ENCODE data around the gene VIP.

Gene VIP

DNA sequence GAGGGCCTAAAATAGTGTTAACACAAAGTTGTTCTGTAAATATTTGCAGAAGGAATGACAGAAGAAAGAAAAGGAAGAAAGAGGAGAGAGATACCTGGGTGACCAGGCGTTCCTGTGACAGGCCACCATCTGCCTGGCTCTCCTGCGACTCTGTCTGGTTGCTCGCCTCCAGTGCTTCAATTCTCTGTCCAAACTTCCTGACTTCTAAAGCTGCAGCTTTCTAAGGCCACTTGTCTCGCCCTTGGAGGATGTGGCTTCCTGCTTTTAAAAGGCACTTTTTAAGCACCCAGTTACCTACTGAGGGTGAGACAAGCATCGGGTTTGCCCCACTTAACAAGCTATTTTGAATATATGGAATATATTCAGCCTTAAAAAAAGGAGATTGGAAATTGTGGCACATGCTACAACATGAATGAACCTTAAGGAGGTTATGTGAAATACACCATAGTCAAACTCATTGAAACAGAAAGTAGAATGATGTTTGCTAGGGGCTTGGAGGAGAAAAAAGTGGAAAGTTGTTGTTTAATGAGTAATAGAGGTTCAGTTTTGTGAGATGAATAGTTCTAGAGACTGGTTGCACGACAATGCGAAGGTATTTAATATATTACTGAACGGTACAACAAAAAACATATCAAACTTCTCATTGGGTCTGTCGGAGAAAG lies 32.8 kb downstream of the VIP start:
- no peak for DNase-seq

DNA sequence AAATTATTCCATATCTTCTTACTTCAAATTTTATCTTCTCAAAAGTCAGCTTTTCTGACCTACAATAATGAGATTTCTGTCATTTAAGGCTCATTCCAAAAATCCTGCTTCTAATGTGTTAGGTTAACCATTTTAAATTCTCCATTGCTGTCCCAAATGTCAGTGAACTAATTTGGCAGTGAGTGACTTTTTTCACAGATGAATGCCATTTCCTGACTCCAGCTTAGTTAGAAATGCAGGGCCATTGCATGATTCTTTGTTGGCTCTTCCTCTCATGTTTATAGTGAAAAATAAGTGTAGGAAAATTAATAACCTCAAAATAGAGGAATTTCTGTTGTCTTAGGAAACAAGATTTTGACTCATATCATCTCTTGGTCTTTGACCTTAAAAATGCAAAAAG lies 44.1 kb downstream of the VIP start:
- no peak for DNase-seq

DNA sequence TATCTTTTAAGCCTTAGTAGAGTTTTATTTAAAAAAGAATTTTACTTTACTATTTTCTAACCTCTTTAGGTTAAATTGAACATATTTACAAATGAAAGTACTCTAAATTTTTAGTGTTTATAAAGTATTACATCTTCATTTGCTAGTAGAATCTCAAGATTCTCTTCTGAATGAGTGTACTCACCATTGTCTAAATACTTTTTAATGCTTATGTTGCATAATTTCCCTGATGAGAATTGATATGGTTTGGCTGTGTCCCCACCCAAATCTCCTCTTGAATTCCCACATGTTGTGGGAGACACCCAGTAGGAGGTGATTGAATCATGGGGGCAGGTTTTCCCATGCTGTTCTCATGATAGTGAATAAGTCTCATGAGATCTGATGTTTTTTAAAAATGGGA lies 53.6 kb downstream of the VIP start:
- DNase-seq, result no peak
